Activated B cell treated with CpG ODN at 0.5 μM for 24 hours (primary cell): ENCODE data around the gene ZSWIM4. TPM values are rescaled to one million over a fixed set of nuclear protein-coding genes. Genes with fewer than 3 reads are reported as not detected.
A peak's percentile ranks its signal among the peaks of the same experiment; 100 is the strongest.

Experiments used
- ATAC-seq: fragments of 200-7000 bp; cut with Tn5 transposase; one replicate; pipeline ENCODE4 v1.10.0; 2021; ENCODE audit warnings: low read depth, mild to moderate bottlenecking, moderate library complexity
- CTCF ChIA-PET: fragments of 350-600 bp; sonication (Branson Sonifier 250); formaldehyde crosslinking; loops from one replicate; lab custom pipeline; 2021; ENCODE audit warnings: antibody characterized with exemption; lab: Charles Lee
- POLR2A ChIA-PET: fragments of 350-600 bp; sonication (Branson Sonifier 250); formaldehyde crosslinking; loops from one replicate; lab custom pipeline; 2021; ENCODE audit warnings: antibody characterized with exemption; lab: Charles Lee
- DNase-seq: peaks from one replicate; pipeline ENCODE4 v3.0.0; 2022
- H3K27ac Mint-ChIP-seq: one replicate; pipeline ENCODE4 v1.8.0; 2020; ENCODE audit warnings: mixed read lengths
- H3K27me3 Mint-ChIP-seq: one replicate; pipeline ENCODE4 v1.8.0; 2021; ENCODE audit warnings: mixed read lengths
- H3K36me3 Mint-ChIP-seq: one replicate; pipeline ENCODE4 v1.8.0; 2021; ENCODE audit warnings: low read depth, mixed read lengths
- H3K4me1 Mint-ChIP-seq: one replicate; pipeline ENCODE4 v1.8.0; 2021; ENCODE audit warnings: mixed read lengths
- H3K4me3 Mint-ChIP-seq: one replicate; pipeline ENCODE4 v1.8.0; 2020; ENCODE audit warnings: mild to moderate bottlenecking, mixed read lengths
- H3K9me3 Mint-ChIP-seq: one replicate; pipeline ENCODE4 v1.8.0; 2020; ENCODE audit warnings: mixed read lengths
- CTCF ChIP-seq: fragments of 200-600 bp; IDR thresholded peaks from one replicate; pipeline ENCODE4 v1.8.0; 2022; ENCODE audit warnings: antibody characterized with exemption, mild to moderate bottlenecking
- intact Hi-C: fragments of 100-400 bp; cut with micrococcal nuclease; formaldehyde crosslinking; loops from one replicate; pipeline ENCODE4 v1.15.1; 2024
- total RNA-seq: library from RNA; stranded (reverse); gene quantifications from 2 replicates; pipeline ENCODE4 v1.2.3, GENCODE V29; 2022

The ZSWIM4 gene
- total RNA-seq, 1 donor from 2014 or later: 11.2 TPM

- intact Hi-C loops: loop anchor here (1.0 kb wide), 4 partner anchors 7 to 686 kb away; partner anchors contain the start of gene ZSWIM4
- peak overlapping the region; percentile 86 for H3K4me3 Mint-ChIP-seq
- H3K4me1 Mint-ChIP-seq: peaks cover 78% of the 10 kb centered on the region
- H3K36me3 Mint-ChIP-seq: peaks cover 5% of the 10 kb centered on the region
- no peaks in the 10 kb centered on the region for H3K27me3 Mint-ChIP-seq
- peak overlapping the region; percentile 92 for H3K27ac Mint-ChIP-seq
- H3K9me3 Mint-ChIP-seq: no peaks in the 10 kb centered on the region
- POLR2A ChIA-PET: interaction anchor here (0.5 to 5.2 kb wide), 14 partner anchors 8 to 688 kb away, joined by 3 to 35 read pairs (median 6); partner anchors contain the start of genes C19orf53 and ZSWIM4
- ATAC-seq (peak; percentile 13), DNase-seq (no peak)
- CTCF ChIA-PET: no interaction called here
- no peak for TF ChIP-seq CTCF
Observed at GRCh38 chr19:13839938-13840304, 44.7 kb downstream of the ZSWIM4 start.

- Mint-ChIP-seq H3K4me1 (peaks cover 82% of the 10 kb centered on the region), H3K36me3 (peaks cover 5% of the 10 kb centered on the region), H3K4me3 (peak overlapping the region; percentile 86), H3K9me3 (no peaks in the 10 kb centered on the region), H3K27me3 (no peaks in the 10 kb centered on the region), H3K27ac (peak overlapping the region; percentile 92)
- ChIA-PET CTCF (interaction anchor here (1.5 to 1.6 kb wide), 2 partner anchors 22 to 46 kb away, joined by 4 read pairs; partner anchors contain the start of gene ZSWIM4), POLR2A (interaction anchor here (0.5 to 5.2 kb wide), 13 partner anchors 10 to 688 kb away, joined by 3 to 35 read pairs (median 8); partner anchors contain the start of genes C19orf53 and ZSWIM4)
- TF ChIP-seq CTCF: no peak
- no peak for ATAC-seq
- intact Hi-C loops: no loop called here
- DNase-seq: peak; percentile 41
Observed at GRCh38 chr19:13840305-13841085, 45.3 kb downstream of the ZSWIM4 start.

GRCh38 chr19:13841086-13841961 is 46.1 kb downstream of the ZSWIM4 start:
- Mint-ChIP-seq H3K36me3 (peaks cover 2% of the 10 kb centered on the region), H3K4me1 (peaks cover 82% of the 10 kb centered on the region), H3K9me3 (no peaks in the 10 kb centered on the region), H3K27ac (peak overlapping the region; percentile 92), H3K4me3 (peak overlapping the region; percentile 86), H3K27me3 (no peaks in the 10 kb centered on the region)
- peak; percentile 58 for DNase-seq
- intact Hi-C loops: no loop called here
- no peak for TF ChIP-seq CTCF
- ChIA-PET POLR2A (interaction anchor here (0.9 to 5.2 kb wide), 8 partner anchors 10 to 165 kb away, joined by 3 to 35 read pairs (median 16); partner anchors contain the start of genes C19orf53, RFX1 and ZSWIM4), CTCF (interaction anchor here (1.5 to 1.6 kb wide), 2 partner anchors 21 to 47 kb away, joined by 4 read pairs; partner anchors contain the start of gene ZSWIM4)
- no peak for ATAC-seq

- ChIA-PET CTCF (interaction anchor here (1.5 to 1.6 kb wide), 2 partner anchors 20 to 47 kb away, joined by 4 read pairs; partner anchors contain the start of gene ZSWIM4), POLR2A (interaction anchor here (0.6 to 5.2 kb wide), 7 partner anchors 9 to 165 kb away, joined by 3 to 35 read pairs (median 7); partner anchors contain the start of genes C19orf53, RFX1 and ZSWIM4)
- Mint-ChIP-seq H3K4me1 (peaks cover 82% of the 10 kb centered on the region), H3K36me3 (peaks cover 2% of the 10 kb centered on the region), H3K27ac (peak overlapping the region; percentile 92), H3K4me3 (peak overlapping the region; percentile 86), H3K27me3 (no peaks in the 10 kb centered on the region), H3K9me3 (no peaks in the 10 kb centered on the region)
- no peak for TF ChIP-seq CTCF
- intact Hi-C loops: no loop called here
- ATAC-seq: no peak
- DNase-seq: no peak
Observed at GRCh38 chr19:13841962-13842290, 46.7 kb downstream of the ZSWIM4 start.
